Type B pancreatic cell (in vitro differentiated cells): ENCODE measurements around the gene KRT13. TPM values are rescaled to one million over a fixed set of nuclear protein-coding genes. Genes with fewer than 3 reads are reported as not detected.

Experiments
- DNase-seq: peaks from one replicate; pipeline ENCODE4 v3.0.0; 2021; ENCODE audit warnings: mixed read lengths; ENCODE audit not compliant: unreplicated experiment; ENCODE audit errors: extremely low spot score
- H3K27ac Mint-ChIP-seq: 2 replicates; pipeline ENCODE4 v1.8.0; 2021; ENCODE audit warnings: mild to moderate bottlenecking, mixed read lengths
- H3K27me3 Mint-ChIP-seq: 2 replicates; pipeline ENCODE4 v1.8.0; 2021; ENCODE audit warnings: mixed read lengths
- H3K36me3 Mint-ChIP-seq: 2 replicates; pipeline ENCODE4 v1.8.0; 2021; ENCODE audit warnings: mixed read lengths
- H3K4me1 Mint-ChIP-seq: one replicate; pipeline ENCODE4 v1.8.0; 2021; ENCODE audit warnings: mixed read lengths; ENCODE audit not compliant: unreplicated experiment
- H3K4me3 Mint-ChIP-seq: 2 replicates; pipeline ENCODE4 v1.8.0; 2021; ENCODE audit warnings: mild to moderate bottlenecking, mixed read lengths
- H3K9me3 Mint-ChIP-seq: 2 replicates; pipeline ENCODE4 v1.8.0; 2021; ENCODE audit warnings: mixed read lengths
- CTCF ChIP-seq: fragments of 200-600 bp; sonication (generic); conservative IDR thresholded peaks from 2 replicates; pipeline ENCODE4 v1.5.0; 2021; ENCODE audit warnings: antibody characterized with exemption, mild to moderate bottlenecking
- total RNA-seq: library from RNA; stranded (reverse); gene quantifications from 2 replicates; pipeline ENCODE4 v1.2.1, GENCODE V29; 2021; ENCODE audit warnings: low replicate concordance

The KRT13 gene
- total RNA-seq, 1 donor from 2014 or later: 869 TPM

GRCh38 chr17:41524261-41524660 is 18.8 kb upstream of the KRT13 start:
- H3K9me3 Mint-ChIP-seq: no peaks in the 10 kb centered on the region
- DNase-seq: no peak
- H3K36me3 Mint-ChIP-seq: peaks cover 21% of the 10 kb centered on the region
- H3K4me1 Mint-ChIP-seq: peaks cover 29% of the 10 kb centered on the region
- peak overlapping the region; percentile 99 for H3K27ac Mint-ChIP-seq
- H3K4me3 Mint-ChIP-seq: peak overlapping the region; percentile 89
- H3K27me3 Mint-ChIP-seq: peaks cover 37% of the 10 kb centered on the region
- no peak for TF ChIP-seq CTCF

GRCh38 chr17:41523787-41524186 is 18.4 kb upstream of the KRT13 start:
- peaks cover 32% of the 10 kb centered on the region for H3K27me3 Mint-ChIP-seq
- peak overlapping the region; percentile 99 for H3K27ac Mint-ChIP-seq
- H3K4me1 Mint-ChIP-seq: peaks cover 28% of the 10 kb centered on the region
- no peaks in the 10 kb centered on the region for H3K9me3 Mint-ChIP-seq
- DNase-seq: no peak
- peak overlapping the region; percentile 89 for H3K4me3 Mint-ChIP-seq
- H3K36me3 Mint-ChIP-seq: peaks cover 21% of the 10 kb centered on the region
- TF ChIP-seq CTCF: no peak

GRCh38 chr17:41523225-41523593 is 17.8 kb upstream of the KRT13 start:
- peaks cover 26% of the 10 kb centered on the region for H3K27me3 Mint-ChIP-seq
- peak overlapping the region; percentile 89 for H3K4me3 Mint-ChIP-seq
- H3K9me3 Mint-ChIP-seq: no peaks in the 10 kb centered on the region
- peaks cover 25% of the 10 kb centered on the region for H3K4me1 Mint-ChIP-seq
- H3K27ac Mint-ChIP-seq: peak overlapping the region; percentile 99
- DNase-seq: no peak
- TF ChIP-seq CTCF: no peak
- peaks cover 21% of the 10 kb centered on the region for H3K36me3 Mint-ChIP-seq

DNA sequence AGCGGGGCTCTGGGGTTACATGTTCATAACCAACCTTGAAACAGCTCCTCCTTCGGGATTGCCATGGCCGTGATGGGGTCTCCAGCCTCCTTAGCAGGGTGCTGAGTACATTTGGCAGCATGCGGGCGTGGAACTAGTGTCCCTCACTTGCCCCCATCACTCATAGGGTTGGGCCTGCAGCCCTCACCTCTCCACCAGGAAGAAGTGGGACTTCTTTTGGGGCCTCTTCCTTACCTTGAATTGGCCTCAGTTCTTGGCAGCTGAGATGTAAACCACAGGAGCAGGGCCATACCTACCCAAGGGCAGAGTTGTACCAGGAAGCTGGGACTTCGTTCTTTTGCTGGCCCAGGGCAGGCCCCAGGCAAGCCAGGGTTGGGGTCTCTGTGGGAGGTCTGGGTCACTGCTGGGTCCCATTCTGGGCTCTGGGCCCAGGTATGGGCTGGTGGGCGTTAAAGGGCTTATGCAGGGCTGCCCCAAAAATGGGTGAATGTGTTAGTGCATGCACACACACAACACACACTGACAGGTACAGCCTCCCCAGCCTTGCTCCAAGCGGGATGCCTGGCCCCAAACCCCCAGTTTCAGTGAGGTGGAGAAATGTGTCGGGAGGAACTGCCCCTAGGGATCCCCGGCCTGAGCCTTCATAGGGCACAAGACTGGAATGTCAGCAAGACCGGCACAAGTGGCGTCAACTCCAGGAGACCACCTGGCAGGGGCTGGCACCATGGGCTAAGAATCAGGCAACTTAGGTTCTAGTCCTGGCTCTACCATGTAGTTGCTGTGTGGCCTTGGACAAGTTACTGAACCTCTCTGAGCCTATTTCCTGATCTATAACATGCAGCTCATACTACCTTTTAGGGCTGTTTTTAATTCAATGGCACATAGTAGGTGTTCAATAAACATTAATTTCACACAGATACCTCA is 17.2 kb upstream of the KRT13 start:
- TF ChIP-seq CTCF: no peak
- Mint-ChIP-seq H3K4me1 (peaks cover 24% of the 10 kb centered on the region), H3K36me3 (peaks cover 21% of the 10 kb centered on the region), H3K4me3 (peak overlapping the region; percentile 89), H3K9me3 (no peaks in the 10 kb centered on the region), H3K27me3 (peaks cover 23% of the 10 kb centered on the region), H3K27ac (peak overlapping the region; percentile 99)
- no peak for DNase-seq

DNA sequence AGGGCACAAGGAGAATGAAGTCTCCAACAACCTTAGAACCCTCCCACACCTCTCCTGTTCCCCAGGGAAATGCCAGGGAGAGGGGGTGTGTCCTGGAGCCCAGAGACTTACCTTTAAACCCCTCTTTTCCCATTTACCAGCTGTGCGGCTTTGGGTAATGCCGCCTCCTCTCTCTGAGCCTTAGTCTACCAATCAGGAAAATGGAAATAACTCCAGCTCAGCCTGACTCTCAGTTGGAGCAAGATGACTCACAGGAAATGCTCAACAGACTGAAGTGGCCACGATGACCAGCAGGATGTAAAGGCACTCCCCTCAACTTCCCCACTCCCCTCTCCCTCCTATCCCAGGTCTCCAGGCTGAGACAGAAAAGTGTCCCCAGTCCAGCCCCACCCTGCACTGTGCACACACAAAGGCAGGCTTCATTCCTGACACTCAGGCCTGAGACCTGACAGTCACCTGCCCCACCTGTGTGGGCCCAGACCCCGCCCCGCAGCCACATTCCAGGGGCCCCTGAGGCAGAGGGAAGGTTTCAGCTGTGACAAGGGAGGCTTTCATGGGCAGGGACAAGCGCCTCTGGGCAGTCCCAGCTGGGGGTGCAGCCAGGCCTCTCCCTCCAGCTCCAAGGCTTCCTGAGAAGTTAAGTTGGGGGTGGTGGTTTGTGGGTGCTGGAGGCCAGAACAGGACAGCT is 16.3 kb upstream of the KRT13 start:
- no peak for TF ChIP-seq CTCF
- no peaks in the 10 kb centered on the region for H3K9me3 Mint-ChIP-seq
- peaks cover 15% of the 10 kb centered on the region for H3K27me3 Mint-ChIP-seq
- H3K4me3 Mint-ChIP-seq: peak overlapping the region; percentile 89
- peaks cover 18% of the 10 kb centered on the region for H3K36me3 Mint-ChIP-seq
- peak overlapping the region; percentile 99 for H3K27ac Mint-ChIP-seq
- no peak for DNase-seq
- peaks cover 24% of the 10 kb centered on the region for H3K4me1 Mint-ChIP-seq
